Activated T-helper 1 cell treated with anti-CD3 and anti-CD28 coated beads, Interleukin-12 subunit alpha, Interleukin-12 subunit beta, Interleukin-2, Interleukin-4 antibody, amounts not matched to agents 30 ng/mL and 10 ng/mL and 1 ng/mL, durations not matched to agents 14 hours and 24 hours and 36 hours (primary cell): Measurements from ENCODE around the gene SELENOS. TPM values are rescaled to one million over a fixed set of nuclear protein-coding genes. Genes with fewer than 3 reads are reported as not detected.
A peak's percentile ranks its signal among the peaks of the same experiment; 100 is the strongest.

Source experiments
- DNase-seq: peaks from one replicate; pipeline ENCODE4 v3.0.0; 2021; ENCODE audit warnings: low spot score
- H3K27ac Mint-ChIP-seq: one replicate; pipeline ENCODE4 v1.8.0; 2021; ENCODE audit warnings: mild to moderate bottlenecking, mixed read lengths
- H3K27me3 Mint-ChIP-seq: one replicate; pipeline ENCODE4 v1.8.0; 2022; ENCODE audit warnings: mild to moderate bottlenecking, moderate library complexity, mixed read lengths; ENCODE audit not compliant: insufficient read depth
- H3K36me3 Mint-ChIP-seq: one replicate; pipeline ENCODE4 v1.8.0; 2021; ENCODE audit warnings: low read depth, mixed read lengths
- H3K4me1 Mint-ChIP-seq: one replicate; pipeline ENCODE4 v1.8.0; 2021; ENCODE audit warnings: low read depth, mixed read lengths
- H3K4me3 Mint-ChIP-seq: one replicate; pipeline ENCODE4 v1.8.0; 2021; ENCODE audit warnings: mild to moderate bottlenecking, moderate library complexity, mixed read lengths
- H3K9me3 Mint-ChIP-seq: one replicate; pipeline ENCODE4 v1.8.0; 2021; ENCODE audit warnings: mixed read lengths
- intact Hi-C: fragments of 100-400 bp; cut with micrococcal nuclease; formaldehyde crosslinking; loops from one replicate; pipeline ENCODE4 v1.15.1; 2024
- total RNA-seq: library from RNA; stranded (reverse); gene quantifications from 2 replicates; pipeline ENCODE4 v1.2.3, GENCODE V29; 2022

SELENOS gene
- total RNA-seq, 1 donor from 2014 or later: 47.4 TPM

DNA sequence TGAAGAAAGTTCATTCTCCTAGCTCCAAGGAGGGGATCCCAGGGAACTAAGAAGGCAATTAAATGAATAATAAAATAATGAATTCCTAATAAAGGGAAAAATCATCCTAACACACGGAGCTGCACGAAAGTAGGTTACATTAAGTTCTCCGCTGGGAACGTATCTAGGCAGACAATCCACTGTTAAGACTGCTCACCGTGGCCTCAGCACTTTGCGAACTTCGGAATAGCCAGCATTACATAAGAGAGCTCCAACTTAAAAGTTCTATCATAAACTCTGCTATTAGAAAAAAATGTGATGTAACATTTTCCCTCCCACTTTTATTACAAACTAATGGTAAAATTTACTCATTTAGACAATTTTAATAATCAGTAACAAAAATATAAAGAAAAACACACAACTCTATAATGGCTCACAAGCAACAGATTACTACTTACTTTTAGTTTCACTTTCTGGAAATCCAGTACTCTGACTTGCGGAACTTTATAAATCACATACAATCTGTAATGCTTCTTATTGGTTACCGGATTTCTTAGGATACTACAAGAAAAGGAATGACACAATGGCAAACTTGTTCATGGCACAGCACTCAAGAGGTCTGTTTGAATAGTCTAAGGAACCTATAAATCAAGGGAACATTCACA lies 9.3 kb upstream of the SELENOS start:
- H3K9me3 Mint-ChIP-seq: no peaks in the 10 kb centered on the region
- H3K27ac Mint-ChIP-seq: no peak overlapping the region
- peaks cover 25% of the 10 kb centered on the region for H3K4me1 Mint-ChIP-seq
- intact Hi-C loops: loop anchor here (1.0 kb wide), 2 partner anchors 8 to 10 kb away; no protein-coding TSS in a partner anchor
- H3K4me3 Mint-ChIP-seq: no peak overlapping the region
- H3K27me3 Mint-ChIP-seq: no peaks in the 10 kb centered on the region
- peaks cover 72% of the 10 kb centered on the region for H3K36me3 Mint-ChIP-seq
- DNase-seq: no peak

DNA sequence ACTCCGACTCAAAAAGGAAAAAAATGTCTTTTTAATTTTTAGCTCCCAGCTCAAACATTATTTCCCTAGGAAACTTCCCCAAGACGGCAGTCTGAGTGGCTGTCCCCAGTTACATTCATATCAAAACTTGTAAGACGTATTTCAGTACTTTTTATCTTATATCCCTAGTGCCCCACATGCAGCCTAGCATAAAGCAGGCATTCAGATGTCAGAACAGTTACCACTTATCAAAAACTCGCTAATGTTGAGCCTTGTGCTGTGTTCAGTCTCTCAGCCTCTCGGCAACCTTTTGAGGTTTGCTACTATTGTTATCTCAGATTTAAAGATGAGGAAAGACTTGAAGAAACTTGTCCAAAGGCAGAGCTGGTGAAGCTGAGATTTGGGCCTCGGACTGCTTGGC lies 6.6 kb upstream of the SELENOS start:
- H3K27me3 Mint-ChIP-seq: no peaks in the 10 kb centered on the region
- no peak for DNase-seq
- H3K36me3 Mint-ChIP-seq: peaks cover 72% of the 10 kb centered on the region
- H3K4me3 Mint-ChIP-seq: no peak overlapping the region
- H3K9me3 Mint-ChIP-seq: no peaks in the 10 kb centered on the region
- intact Hi-C loops: no loop called here
- peaks cover 9% of the 10 kb centered on the region for H3K4me1 Mint-ChIP-seq
- no peak overlapping the region for H3K27ac Mint-ChIP-seq

DNA sequence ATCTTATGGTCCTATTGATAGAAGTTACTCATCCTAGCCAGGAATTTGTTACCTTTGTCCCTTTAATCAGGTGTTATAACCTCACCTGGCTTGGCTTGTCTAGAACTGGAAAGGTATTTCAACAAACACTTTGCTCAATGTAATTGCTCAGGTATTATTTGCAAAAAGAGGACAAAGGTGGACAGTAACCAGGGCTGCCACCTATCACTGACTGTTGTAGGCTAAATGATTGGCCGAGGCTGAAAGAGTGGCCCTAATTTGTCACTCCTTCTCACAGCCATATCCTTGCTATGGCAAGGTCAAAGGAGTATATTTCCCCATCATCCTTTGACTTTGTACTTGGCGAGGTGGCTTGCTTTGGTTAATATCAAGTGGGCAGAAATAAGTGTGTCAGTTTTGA lies 2.7 kb upstream of the SELENOS start:
- DNase-seq: no peak
- Mint-ChIP-seq H3K27me3 (no peaks in the 10 kb centered on the region), H3K36me3 (peaks cover 54% of the 10 kb centered on the region), H3K27ac (no peak overlapping the region), H3K9me3 (no peaks in the 10 kb centered on the region), H3K4me3 (no peak overlapping the region), H3K4me1 (peaks cover 30% of the 10 kb centered on the region)
- intact Hi-C loops: no loop called here

DNA sequence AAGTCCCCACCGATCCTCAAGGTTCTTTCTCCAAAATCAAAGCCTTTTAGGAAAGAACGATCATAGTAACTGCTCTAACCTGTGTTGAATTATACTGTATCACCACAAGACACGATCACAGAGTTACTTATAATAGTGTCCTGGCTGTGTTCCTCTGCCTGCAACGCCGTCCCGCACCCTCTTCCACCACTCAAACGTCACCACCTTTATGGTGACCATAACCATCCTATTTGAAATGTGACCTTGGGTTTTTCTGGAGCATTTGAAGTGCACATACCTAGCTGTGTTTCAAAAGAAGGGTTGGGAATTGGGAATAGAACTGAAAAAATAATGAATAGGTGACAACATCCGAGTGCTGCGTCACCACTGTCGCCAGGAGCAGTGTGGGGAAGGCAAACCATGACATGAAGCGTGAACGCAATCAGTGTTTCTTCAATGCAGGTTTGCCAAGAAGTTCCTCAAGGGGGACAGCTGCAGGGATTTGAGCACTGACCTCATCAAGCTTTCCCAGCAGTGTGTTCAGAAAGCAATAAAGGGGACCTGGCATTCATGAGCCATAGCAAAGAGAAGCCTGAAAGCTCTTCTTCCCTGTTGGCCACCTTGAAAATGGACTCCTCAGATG lies 769 bp upstream of the SELENOS start:
- no peak for DNase-seq
- Mint-ChIP-seq H3K27ac (peak overlapping the region; percentile 83), H3K36me3 (peaks cover 60% of the 10 kb centered on the region), H3K27me3 (no peaks in the 10 kb centered on the region), H3K9me3 (no peaks in the 10 kb centered on the region), H3K4me1 (peaks cover 38% of the 10 kb centered on the region), H3K4me3 (peak overlapping the region; percentile 92)
- intact Hi-C loops: loop anchor here (1.0 to 5.0 kb wide), 6 partner anchors 16 to 675 kb away; partner anchors contain the start of genes ASB7, LINS1, LRRK1 and TARS3

DNA sequence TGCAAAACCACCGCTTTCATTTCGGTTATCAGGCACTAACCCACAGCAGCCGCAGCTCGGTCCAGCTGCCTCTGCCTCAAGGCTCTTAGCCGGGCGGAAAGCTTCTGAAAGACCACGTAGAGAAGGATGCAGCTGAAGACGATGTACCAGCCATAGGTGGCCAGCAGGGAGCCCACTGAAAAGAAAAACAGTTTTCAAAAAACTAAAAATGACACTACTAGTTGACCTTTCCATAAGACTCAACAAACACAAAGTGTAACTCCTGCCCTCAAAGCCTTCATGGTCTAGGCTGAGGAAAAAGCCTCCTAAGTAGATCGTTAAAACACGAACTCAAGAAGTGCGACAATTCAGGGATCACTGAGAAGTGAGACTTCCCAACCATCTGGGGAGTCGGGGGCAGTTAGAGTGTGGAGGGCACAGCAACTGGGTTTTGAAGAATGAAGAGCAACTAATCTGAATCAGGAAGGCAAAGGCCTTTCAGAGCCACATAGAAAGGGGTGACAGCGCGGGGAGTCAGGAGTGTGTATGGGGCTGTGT lies 716 bp downstream of the SELENOS start:
- Mint-ChIP-seq H3K9me3 (no peaks in the 10 kb centered on the region), H3K36me3 (peaks cover 58% of the 10 kb centered on the region), H3K27ac (peak overlapping the region; percentile 88), H3K27me3 (no peaks in the 10 kb centered on the region), H3K4me3 (peak overlapping the region; percentile 98), H3K4me1 (peaks cover 38% of the 10 kb centered on the region)
- intact Hi-C loops: loop anchor here (1.0 to 5.0 kb wide), 7 partner anchors 10 to 674 kb away; partner anchors contain the start of genes ASB7, LINS1, LRRK1 and TARS3
- no peak for DNase-seq

DNA sequence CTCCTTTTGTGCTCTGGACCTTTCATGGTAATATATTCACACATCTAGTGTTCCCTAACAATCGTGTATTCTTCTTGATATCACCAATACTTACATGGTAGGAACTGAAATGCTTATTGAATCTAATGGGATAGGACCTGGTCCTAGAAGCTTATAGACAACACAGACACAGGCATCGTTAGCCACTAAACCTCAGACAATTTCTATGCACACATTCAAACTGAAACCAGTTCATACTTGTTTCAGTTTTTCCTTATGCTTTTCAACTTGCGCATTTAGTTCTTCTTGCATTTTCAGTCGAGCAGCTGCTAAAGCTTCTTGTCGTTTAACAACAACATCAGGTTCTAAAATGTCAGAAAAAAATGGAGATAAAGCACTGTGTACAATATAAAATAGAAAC lies 2.3 kb downstream of the SELENOS start:
- H3K4me3 Mint-ChIP-seq: peak overlapping the region; percentile 98
- no peak for DNase-seq
- intact Hi-C loops: loop anchor here (1.0 to 5.0 kb wide), 3 partner anchors 260 to 447 kb away; partner anchors contain the start of genes LRRK1 and TARS3
- no peaks in the 10 kb centered on the region for H3K9me3 Mint-ChIP-seq
- no peaks in the 10 kb centered on the region for H3K27me3 Mint-ChIP-seq
- H3K27ac Mint-ChIP-seq: peak overlapping the region; percentile 69
- peaks cover 60% of the 10 kb centered on the region for H3K36me3 Mint-ChIP-seq
- H3K4me1 Mint-ChIP-seq: peaks cover 38% of the 10 kb centered on the region

DNA sequence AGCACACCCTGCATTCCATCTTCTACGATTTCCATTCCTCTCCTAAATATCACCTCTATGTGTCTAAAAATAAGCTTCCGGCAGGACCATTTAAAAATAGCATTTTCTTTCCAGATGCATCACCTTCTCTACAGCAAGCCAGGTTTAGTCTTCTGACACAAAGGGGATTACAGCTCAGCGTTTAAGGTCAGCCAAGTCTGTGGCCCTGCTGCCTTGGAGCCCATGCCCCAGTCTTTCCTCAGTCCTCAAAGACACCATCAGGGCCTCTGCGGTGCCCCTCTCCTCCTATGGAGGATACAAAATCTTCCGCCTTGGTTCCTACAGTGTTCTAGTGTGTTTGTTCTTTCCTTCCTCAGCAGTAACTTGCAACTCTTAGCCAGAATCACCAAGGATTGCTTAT lies 3.8 kb downstream of the SELENOS start:
- no peak for DNase-seq
- H3K4me3 Mint-ChIP-seq: no peak overlapping the region
- intact Hi-C loops: no loop called here
- peaks cover 60% of the 10 kb centered on the region for H3K36me3 Mint-ChIP-seq
- H3K4me1 Mint-ChIP-seq: peaks cover 34% of the 10 kb centered on the region
- no peaks in the 10 kb centered on the region for H3K9me3 Mint-ChIP-seq
- H3K27ac Mint-ChIP-seq: no peak overlapping the region
- H3K27me3 Mint-ChIP-seq: no peaks in the 10 kb centered on the region

DNA sequence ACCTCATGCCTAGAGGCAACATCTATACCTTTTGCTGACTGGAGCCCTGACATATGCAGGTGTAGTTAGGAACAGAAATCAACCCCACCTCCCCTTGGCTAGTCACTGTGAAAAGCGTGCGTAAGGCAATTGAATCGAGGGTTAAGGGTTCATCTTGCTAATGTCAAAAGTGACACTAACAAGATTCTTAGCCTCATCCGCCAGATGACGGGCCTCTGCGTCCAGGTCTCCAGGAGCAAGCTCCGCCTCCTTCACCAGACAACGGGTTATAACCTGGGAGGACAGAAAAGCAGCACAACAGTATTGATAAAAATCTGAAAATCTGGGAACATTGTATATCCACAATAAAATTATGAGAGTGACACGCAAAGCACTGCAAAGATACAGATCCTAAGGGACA lies 4.7 kb downstream of the SELENOS start:
- H3K4me1 Mint-ChIP-seq: peaks cover 25% of the 10 kb centered on the region
- intact Hi-C loops: no loop called here
- DNase-seq: no peak
- H3K36me3 Mint-ChIP-seq: peaks cover 53% of the 10 kb centered on the region
- no peak overlapping the region for H3K4me3 Mint-ChIP-seq
- no peak overlapping the region for H3K27ac Mint-ChIP-seq
- no peaks in the 10 kb centered on the region for H3K9me3 Mint-ChIP-seq
- no peaks in the 10 kb centered on the region for H3K27me3 Mint-ChIP-seq

DNA sequence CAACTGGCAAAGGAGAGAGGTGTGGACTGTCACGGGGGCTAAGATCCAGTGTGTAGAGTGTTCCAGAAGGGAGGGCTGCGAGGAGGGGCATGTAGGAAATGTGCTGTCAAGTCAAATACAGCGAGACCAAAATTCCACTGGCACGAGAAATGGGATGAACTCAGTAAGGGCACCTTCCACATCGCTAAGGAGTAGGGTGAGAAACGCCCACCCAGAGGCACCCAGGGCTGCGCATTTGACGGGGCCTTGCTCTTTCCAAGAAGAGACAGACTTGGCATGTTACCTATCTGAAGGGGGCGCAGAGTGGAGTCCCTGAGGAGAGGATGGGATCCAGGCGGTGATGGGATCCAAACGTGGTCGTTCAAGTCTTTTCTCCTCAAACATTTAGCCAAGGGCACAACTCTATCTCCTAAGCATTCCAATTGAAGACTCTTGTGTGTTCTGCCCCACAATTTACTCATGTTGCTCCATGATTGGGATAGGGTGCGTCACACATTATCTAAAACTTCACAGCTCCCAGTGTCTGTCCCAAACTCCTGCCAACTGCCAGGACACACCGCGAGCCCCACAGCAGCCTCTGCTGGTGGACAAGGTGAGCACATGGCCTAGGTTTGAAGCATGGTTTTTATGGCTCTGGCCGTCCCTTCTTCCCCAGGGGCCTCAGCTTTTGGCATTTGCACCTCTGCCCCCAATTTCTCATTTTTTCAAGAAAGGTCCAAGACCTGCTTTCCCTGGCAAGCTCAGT lies 7.6 kb downstream of the SELENOS start:
- Mint-ChIP-seq H3K4me1 (peaks cover 5% of the 10 kb centered on the region), H3K27me3 (no peaks in the 10 kb centered on the region), H3K9me3 (no peaks in the 10 kb centered on the region), H3K4me3 (no peak overlapping the region), H3K36me3 (peaks cover 44% of the 10 kb centered on the region), H3K27ac (no peak overlapping the region)
- intact Hi-C loops: no loop called here
- no peak for DNase-seq

DNA sequence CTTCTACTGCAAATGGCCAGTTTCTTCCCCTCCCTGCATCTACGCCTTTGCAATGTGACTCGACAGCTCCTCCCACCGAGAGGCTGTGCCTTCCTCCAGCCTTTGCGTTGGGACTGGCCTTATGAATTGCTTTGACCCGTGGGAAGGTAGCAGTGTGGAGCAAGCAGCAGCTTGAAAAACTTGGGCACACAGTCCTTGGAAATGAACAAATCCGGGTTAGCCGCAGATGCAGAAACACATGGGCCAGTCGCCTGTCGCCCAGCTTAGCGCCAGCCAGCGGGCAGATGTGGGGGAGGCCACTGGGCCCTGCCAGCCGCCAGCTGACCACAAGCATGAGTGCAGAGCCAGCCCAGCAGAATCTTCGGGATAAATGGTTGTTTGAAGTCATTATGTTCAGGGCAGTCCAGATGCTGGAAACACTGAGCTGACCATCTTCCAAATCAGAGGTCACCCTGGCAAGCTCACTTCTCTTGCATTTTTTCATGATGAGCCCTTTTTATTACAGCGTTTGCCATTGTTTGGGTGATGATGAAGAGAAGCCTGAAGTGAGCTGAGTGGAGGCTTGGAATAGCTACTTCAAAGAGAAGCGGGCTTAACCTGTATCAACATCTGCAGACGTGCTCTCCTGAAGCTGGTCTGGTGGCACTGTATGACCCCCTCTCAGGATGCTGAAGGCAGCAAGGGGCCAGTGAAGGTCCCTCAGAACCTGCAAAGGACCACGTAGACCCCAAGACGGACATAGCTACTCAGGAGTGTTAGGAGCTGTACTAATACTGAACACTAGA lies 9.8 kb downstream of the SELENOS start:
- Mint-ChIP-seq H3K4me3 (no peak overlapping the region), H3K36me3 (peaks cover 24% of the 10 kb centered on the region), H3K4me1 (peaks cover 12% of the 10 kb centered on the region), H3K27ac (no peak overlapping the region), H3K27me3 (no peaks in the 10 kb centered on the region), H3K9me3 (no peaks in the 10 kb centered on the region)
- intact Hi-C loops: no loop called here
- no peak for DNase-seq

DNA sequence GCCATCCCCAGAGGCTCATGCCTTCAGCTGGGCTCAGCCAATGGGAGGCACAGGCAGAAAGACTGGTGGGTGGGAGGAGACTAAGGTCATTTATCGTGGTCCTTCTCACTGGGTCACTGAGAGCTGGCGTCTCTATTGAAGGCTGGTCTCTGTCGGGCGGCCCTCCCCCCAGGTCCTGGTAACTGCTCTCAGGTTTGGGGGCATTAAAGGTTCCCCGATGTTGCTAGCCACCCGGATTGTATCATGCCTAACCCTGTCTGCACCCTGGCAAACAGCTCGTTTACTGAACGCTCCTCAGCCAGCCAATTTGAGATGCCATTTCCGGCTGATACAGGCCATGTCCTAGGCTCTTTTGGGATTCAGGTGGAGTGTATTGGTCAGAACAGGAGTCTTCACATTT lies 10.5 kb downstream of the SELENOS start:
- intact Hi-C loops: no loop called here
- Mint-ChIP-seq H3K36me3 (peaks cover 19% of the 10 kb centered on the region), H3K4me1 (peaks cover 12% of the 10 kb centered on the region), H3K27ac (no peak overlapping the region), H3K27me3 (no peaks in the 10 kb centered on the region), H3K9me3 (no peaks in the 10 kb centered on the region), H3K4me3 (no peak overlapping the region)
- DNase-seq: no peak

DNA sequence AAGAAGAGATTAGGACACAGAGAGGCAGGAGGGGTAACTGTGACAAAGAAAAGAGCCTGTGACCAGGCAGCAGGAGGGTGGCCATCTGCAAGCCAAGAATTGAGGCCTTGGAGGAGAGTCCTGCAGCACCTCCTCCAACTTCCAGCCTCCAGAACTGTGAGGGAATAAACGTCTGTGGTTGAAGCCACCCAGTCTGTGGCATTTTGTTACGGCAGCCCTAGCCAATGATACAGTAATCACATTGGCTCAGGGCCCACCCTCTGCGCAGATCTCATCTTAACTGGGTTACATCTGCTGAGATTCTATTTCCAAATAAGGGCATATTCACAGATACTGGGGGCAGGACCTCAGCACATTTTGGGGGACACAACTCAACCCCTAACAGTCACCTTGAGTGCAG lies 11.3 kb downstream of the SELENOS start:
- intact Hi-C loops: no loop called here
- DNase-seq: no peak
- Mint-ChIP-seq H3K36me3 (peaks cover 13% of the 10 kb centered on the region), H3K27me3 (no peaks in the 10 kb centered on the region), H3K27ac (no peak overlapping the region), H3K9me3 (no peaks in the 10 kb centered on the region), H3K4me3 (no peak overlapping the region), H3K4me1 (peaks cover 12% of the 10 kb centered on the region)
